ENCODE data around the gene TPCN1. TPM values are rescaled to one million over a fixed set of nuclear protein-coding genes. Genes with fewer than 3 reads are reported as not detected.

Gene TPCN1
- polyA plus RNA-seq, 1 of the 3 experiments (the other 2 are of a cell fraction), result 15.7 TPM

DNA sequence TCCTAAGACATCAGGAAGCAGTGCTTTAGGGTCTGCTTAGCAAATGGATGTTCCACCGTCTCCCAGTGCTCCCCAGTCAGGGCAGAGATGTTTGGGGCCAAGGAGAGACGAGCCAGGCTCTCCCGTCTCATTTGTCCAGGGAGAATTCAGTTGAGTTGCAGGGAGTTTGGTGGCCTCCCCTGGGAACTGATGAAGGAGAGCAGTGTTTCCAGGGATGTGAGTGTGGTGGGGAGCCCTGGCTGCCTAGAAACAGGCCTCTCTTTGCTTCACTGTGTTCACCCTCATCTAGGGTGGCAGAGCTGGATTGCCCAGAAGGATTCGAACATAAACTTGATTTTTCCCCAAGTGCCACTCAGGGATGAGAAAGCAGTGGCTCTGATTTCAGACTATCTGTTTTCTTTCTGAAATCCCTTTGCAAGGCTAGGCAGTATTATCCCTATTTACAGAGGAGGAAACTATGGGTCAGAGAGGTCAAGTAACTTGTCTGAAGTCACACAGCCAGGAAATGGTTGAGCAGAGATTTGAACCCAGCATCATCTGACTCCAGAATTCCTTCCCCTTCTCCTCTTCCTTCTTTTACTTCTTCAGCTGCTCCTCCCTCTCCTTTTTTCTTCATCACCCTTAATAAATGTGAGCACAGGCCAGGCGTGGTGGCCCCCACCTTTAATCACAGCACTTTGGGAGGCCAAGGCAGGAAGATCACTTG, 6.6 kb downstream of the TPCN1 start (continued):
- TF ChIP-seq, protein P1, sequence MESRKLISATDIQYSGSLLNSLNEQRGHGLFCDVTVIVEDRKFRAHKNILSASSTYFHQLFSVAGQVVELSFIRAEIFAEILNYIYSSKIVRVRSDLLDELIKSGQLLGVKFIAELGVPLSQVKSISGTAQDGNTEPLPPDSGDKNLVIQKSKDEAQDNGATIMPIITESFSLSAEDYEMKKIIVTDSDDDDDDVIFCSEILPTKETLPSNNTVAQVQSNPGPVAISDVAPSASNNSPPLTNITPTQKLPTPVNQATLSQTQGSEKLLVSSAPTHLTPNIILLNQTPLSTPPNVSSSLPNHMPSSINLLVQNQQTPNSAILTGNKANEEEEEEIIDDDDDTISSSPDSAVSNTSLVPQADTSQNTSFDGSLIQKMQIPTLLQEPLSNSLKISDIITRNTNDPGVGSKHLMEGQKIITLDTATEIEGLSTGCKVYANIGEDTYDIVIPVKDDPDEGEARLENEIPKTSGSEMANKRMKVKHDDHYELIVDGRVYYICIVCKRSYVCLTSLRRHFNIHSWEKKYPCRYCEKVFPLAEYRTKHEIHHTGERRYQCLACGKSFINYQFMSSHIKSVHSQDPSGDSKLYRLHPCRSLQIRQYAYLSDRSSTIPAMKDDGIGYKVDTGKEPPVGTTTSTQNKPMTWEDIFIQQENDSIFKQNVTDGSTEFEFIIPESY (IDR thresholded peaks at IDR 0.05; ENCODE audit: borderline replicate concordance, low read depth), result no peak
- TF ChIP-seq NRF1 (IDR thresholded peaks at IDR 0.05; ENCODE audit: low read depth, low read length) (no peak), EZH2phosphoT487 (IDR thresholded peaks at IDR 0.05; ENCODE audit: borderline replicate concordance, low read depth) (no peak), SIN3A (IDR thresholded peaks at IDR 0.05; ENCODE audit: borderline replicate concordance, low read depth, low read length) (no peak), RXRA (IDR thresholded peaks at IDR 0.05; ENCODE audit: borderline replicate concordance, low read depth) (no peak)

DNA sequence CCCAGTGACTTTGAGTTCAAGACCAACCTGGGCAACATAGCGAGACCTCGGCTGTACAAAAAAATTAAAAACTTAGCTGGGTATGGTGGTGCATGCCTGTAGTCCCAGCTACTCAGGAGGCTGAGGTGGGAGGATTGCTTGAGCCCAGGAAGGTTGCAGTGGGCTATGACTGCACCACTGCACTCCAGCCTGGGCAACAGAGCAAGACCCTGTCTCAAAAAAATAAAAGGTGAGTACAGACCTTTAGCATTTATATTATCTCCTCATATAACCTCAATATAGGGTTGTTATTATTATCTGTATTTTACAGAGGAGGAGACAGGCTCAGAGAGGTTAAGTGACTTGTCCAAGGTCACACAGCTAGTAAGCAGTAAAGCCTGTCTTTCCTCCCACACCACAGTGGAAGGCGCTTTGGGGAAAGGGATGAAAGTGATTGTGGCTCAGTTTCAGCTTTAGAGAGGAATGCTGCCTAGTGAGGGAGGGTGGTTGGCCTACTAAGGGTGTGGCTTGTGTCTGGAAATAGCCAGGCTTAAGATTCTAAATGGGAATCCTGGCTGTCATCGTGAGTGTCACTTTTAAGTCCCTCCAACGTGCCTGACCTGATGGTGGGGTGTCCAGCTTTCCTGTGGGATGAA, 7.2 kb downstream of the TPCN1 start:
- no peaks in the 10 kb centered on the region for H3K9me2 ChIP-seq
- DNase-seq, result no peak
- no peak overlapping the region for H3K9ac ChIP-seq
- POLR2A ChIA-PET, result no interaction called here
- H3K27ac ChIP-seq (ENCODE audit: low read depth in 2 of 2, low read length in 1 of 2), result no peak overlapping the region
- TF ChIP-seq TAF1 (IDR thresholded peaks at IDR 0.05; ENCODE audit: borderline replicate concordance, low read depth, low read length), result no peak
- TF ChIP-seq SMC3 (IDR thresholded peaks at IDR 0.05; ENCODE audit: low read depth, low read length), result no peak
- TF ChIP-seq NRF1 (IDR thresholded peaks at IDR 0.05; ENCODE audit: low read depth, low read length), result no peak
- TF ChIP-seq RAD21 (IDR thresholded peaks at IDR 0.05; ENCODE audit: low read length), result no peak
- TF ChIP-seq ELF1 (IDR thresholded peaks at IDR 0.05), result no peak
- TF ChIP-seq MAX (IDR thresholded peaks at IDR 0.05; ENCODE audit: low read depth), result no peak
- no peak for TF ChIP-seq REST (IDR thresholded peaks at IDR 0.05; ENCODE audit: low read depth, low read length)
- TF ChIP-seq FOSL2 (IDR thresholded peaks at IDR 0.05; ENCODE audit: borderline replicate concordance, low read depth), result no peak
- no peak for TF ChIP-seq RFX5 (IDR thresholded peaks at IDR 0.05; ENCODE audit: low read length)
- TF ChIP-seq, protein P2, sequence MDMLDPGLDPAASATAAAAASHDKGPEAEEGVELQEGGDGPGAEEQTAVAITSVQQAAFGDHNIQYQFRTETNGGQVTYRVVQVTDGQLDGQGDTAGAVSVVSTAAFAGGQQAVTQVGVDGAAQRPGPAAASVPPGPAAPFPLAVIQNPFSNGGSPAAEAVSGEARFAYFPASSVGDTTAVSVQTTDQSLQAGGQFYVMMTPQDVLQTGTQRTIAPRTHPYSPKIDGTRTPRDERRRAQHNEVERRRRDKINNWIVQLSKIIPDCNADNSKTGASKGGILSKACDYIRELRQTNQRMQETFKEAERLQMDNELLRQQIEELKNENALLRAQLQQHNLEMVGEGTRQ (IDR thresholded peaks at IDR 0.05; ENCODE audit: borderline replicate concordance, low read depth, low read length), result no peak
- TF ChIP-seq, protein P3, sequence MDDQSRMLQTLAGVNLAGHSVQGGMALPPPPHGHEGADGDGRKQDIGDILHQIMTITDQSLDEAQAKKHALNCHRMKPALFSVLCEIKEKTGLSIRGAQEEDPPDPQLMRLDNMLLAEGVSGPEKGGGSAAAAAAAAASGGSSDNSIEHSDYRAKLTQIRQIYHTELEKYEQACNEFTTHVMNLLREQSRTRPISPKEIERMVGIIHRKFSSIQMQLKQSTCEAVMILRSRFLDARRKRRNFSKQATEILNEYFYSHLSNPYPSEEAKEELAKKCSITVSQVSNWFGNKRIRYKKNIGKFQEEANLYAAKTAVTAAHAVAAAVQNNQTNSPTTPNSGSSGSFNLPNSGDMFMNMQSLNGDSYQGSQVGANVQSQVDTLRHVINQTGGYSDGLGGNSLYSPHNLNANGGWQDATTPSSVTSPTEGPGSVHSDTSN (IDR thresholded peaks at IDR 0.05), result no peak
- no peak for TF ChIP-seq GABPA (IDR thresholded peaks at IDR 0.05; ENCODE audit: low read depth)
- TF ChIP-seq TCF12 (IDR thresholded peaks at IDR 0.05), result no peak
- TF ChIP-seq NFIC (IDR thresholded peaks at IDR 0.05; ENCODE audit: borderline replicate concordance), result no peak
- WGBS (ENCODE audit: low lambda C conversion rate), result 87% methylated on average over 5 of the region's 5 CpGs
- H3F3A ChIP-seq (replicated peaks; ENCODE audit: insufficient read depth), result peaks cover 9% of the 10 kb centered on the region
- CTCF ChIA-PET, result no interaction called here
- H3K4me2 ChIP-seq, result no peak overlapping the region
- peaks cover 8% of the 10 kb centered on the region; the same call in 1 of the 2 replicates for H3K79me2 ChIP-seq (ENCODE audit: insufficient read depth)
- H3K9me3 ChIP-seq, result no peaks in the 10 kb centered on the region
- H3K36me3 ChIP-seq (replicated peaks in 1 of 2; ENCODE audit: control insufficient read depth in 1 of 2, insufficient read depth in 2 of 2, low read length in 1 of 2), result peaks cover 4 to 8% of the 10 kb centered on the region in 2 experiments
- H4K20me1 ChIP-seq (ENCODE audit: insufficient read depth), result no peaks in the 10 kb centered on the region
- no peak overlapping the region for H2AFZ ChIP-seq (ENCODE audit: low read depth)
- H3K27me3 ChIP-seq (ENCODE audit: insufficient read depth), result no peaks in the 10 kb centered on the region
- H3K4me3 ChIP-seq (ENCODE audit: low read depth in 2 of 2, low read length in 1 of 2), result no peak overlapping the region
- H3K4me1 ChIP-seq (ENCODE audit: control insufficient read depth in 1 of 2, insufficient read depth in 2 of 2, low read depth in 1 of 2, low read length in 1 of 2), result peaks cover 2 to 8% of the 10 kb centered on the region in 2 experiments; a peak in 3 of 4 replicates
